SK-N-SH treated with all-trans-retinoic acid at 6 μM for 48 hours (cell line): ENCODE data around the gene PGAM1.

Experiments used
- CSDC2 ChIP-seq: fragments of 250-450 bp; sonication (Bioruptor Pico); IDR thresholded peaks from 2 replicates; pipeline ENCODE4 v1.5.0; 2020; ENCODE audit warnings: mild to moderate bottlenecking, moderate library complexity
- PATZ1 ChIP-seq: fragments of 250-450 bp; sonication (Bioruptor Pico); IDR thresholded peaks from 2 replicates; pipeline ENCODE4 v1.8.0; 2020; ENCODE audit warnings: mild to moderate bottlenecking, moderate library complexity, borderline replicate concordance
- PPARA ChIP-seq: fragments of 250-450 bp; sonication (Bioruptor Pico); IDR thresholded peaks from 2 replicates; pipeline ENCODE4 v1.5.0; 2020; ENCODE audit warnings: mild to moderate bottlenecking, borderline replicate concordance
- ZFP30 ChIP-seq: fragments of 450-650 bp; formaldehyde crosslinking; IDR thresholded peaks from 2 replicates; pipeline ENCODE4 v1.5.0; 2022; ENCODE audit warnings: mild to moderate bottlenecking, moderate library complexity
- ZNF565 ChIP-seq: fragments of 450-650 bp; formaldehyde crosslinking; conservative IDR thresholded peaks from 2 replicates; pipeline ENCODE4 v1.5.0; 2020; ENCODE audit warnings: low read depth, mild to moderate bottlenecking, moderate library complexity
- TF ChIP-seq, protein P1 (sequence below): fragments of 250-450 bp; sonication (Bioruptor Pico); IDR thresholded peaks from 2 replicates; pipeline ENCODE4 v1.5.1; 2020; ENCODE audit warnings: low read depth, mild to moderate bottlenecking, moderate library complexity

DNA sequence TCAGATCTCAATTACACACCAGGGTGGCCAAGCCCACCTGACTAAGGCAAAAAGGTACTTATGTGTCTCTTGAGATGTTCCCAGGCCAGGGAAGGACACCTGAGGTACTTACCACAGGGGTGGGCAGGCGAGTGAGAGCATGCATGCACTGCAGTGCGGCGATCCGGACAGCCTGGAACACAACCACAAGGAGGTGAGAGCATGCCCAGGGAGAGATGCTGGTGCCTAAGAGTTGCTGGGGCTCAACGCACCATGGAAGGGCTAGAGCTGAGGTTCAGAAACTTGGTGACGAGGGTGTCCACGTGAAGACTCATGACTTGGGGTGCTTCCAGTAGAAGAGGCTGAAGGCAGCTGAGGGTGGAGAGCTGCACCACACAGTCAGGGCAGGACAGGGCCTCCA is 33.1 kb downstream of the PGAM1 start:
- no peak for TF ChIP-seq CSDC2 (CRISPR knock-in tag)
- TF ChIP-seq PPARA (CRISPR knock-in tag): no peak
- no peak for TF ChIP-seq ZFP30 (CRISPR knock-in tag)
- TF ChIP-seq, protein P1, sequence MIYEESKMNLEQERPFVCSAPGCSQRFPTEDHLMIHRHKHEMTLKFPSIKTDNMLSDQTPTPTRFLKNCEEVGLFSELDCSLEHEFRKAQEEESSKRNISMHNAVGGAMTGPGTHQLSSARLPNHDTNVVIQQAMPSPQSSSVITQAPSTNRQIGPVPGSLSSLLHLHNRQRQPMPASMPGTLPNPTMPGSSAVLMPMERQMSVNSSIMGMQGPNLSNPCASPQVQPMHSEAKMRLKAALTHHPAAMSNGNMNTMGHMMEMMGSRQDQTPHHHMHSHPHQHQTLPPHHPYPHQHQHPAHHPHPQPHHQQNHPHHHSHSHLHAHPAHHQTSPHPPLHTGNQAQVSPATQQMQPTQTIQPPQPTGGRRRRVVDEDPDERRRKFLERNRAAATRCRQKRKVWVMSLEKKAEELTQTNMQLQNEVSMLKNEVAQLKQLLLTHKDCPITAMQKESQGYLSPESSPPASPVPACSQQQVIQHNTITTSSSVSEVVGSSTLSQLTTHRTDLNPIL (CRISPR knock-in tag): no peak
- no peak for TF ChIP-seq PATZ1 (CRISPR knock-in tag)
- no peak for TF ChIP-seq ZNF565
